GM21825 (cell line): ENCODE measurements around the gene AKR7A2.
"Not testable (repeated sequence)": the region's sequence is repeated elsewhere in the genome, so short reads cannot be mapped to it uniquely, and the experiment has no call there.

Experiments
- ATAC-seq: cut with Tn5 transposase; IDR thresholded peaks from one replicate; pipeline ENCODE4 v1.9.1; 2021; ENCODE audit warnings: mild to moderate bottlenecking, moderate library complexity; ENCODE audit not compliant: unreplicated experiment

AKR7A2 gene

GRCh38 chr1:19307794-19308508 lies 4.0 kb downstream of the AKR7A2 start:
- ATAC-seq = no peak

- ATAC-seq = no peak
These were observed 5.0 kb downstream of the AKR7A2 start for GRCh38 chr1:19306941-19307340.

GRCh38 chr1:19305880-19306279 lies 6.1 kb downstream of the AKR7A2 start:
- ATAC-seq = no peak

GRCh38 chr1:19304081-19304480 lies 7.9 kb downstream of the AKR7A2 start:
- not testable (repeated sequence) for ATAC-seq

GRCh38 chr1:19300211-19300610 lies 11.7 kb downstream of the AKR7A2 start:
- no peak for ATAC-seq

- ATAC-seq = no peak
These were observed 17.3 kb downstream of the AKR7A2 start for GRCh38 chr1:19294638-19295037.

- ATAC-seq = no peak
These were observed 22.7 kb downstream of the AKR7A2 start for GRCh38 chr1:19289244-19289643.

- ATAC-seq = not testable (repeated sequence)
These were observed 23.4 kb downstream of the AKR7A2 start, which contains the start of gene AKR7A3 for GRCh38 chr1:19288324-19289241. TSS of gene AKR7A3 (minus strand) at chr1:19288770. CDS start at chr1:19288709, 61 bp downstream.

GRCh38 chr1:19287436-19288185 lies 24.3 kb downstream of the AKR7A2 start:
- ATAC-seq = no peak

- ATAC-seq = not testable (repeated sequence)
These were observed 26.1 kb downstream of the AKR7A2 start for GRCh38 chr1:19285807-19286206.

GRCh38 chr1:19285366-19285765 lies 26.6 kb downstream of the AKR7A2 start:
- ATAC-seq = not testable (repeated sequence)

GRCh38 chr1:19284881-19285280 lies 27.1 kb downstream of the AKR7A2 start:
- no peak for ATAC-seq

GRCh38 chr1:19283891-19284290 lies 28.1 kb downstream of the AKR7A2 start:
- ATAC-seq = no peak

- no peak for ATAC-seq
These were observed 37.3 kb downstream of the AKR7A2 start for GRCh38 chr1:19274636-19275035.

- not testable (repeated sequence) for ATAC-seq
These were observed 38.0 kb downstream of the AKR7A2 start for GRCh38 chr1:19273844-19274531.

GRCh38 chr1:19273106-19273843 lies 38.7 kb downstream of the AKR7A2 start:
- no peak for ATAC-seq

- ATAC-seq = no peak
These were observed 39.9 kb downstream of the AKR7A2 start for GRCh38 chr1:19272064-19272463.

- not testable (repeated sequence) for ATAC-seq
These were observed 41.6 kb downstream of the AKR7A2 start for GRCh38 chr1:19270343-19270730.

- not testable (repeated sequence) for ATAC-seq
These were observed 42.3 kb downstream of the AKR7A2 start for GRCh38 chr1:19269427-19270342.
